ENCODE data around the gene MOXD1.

Gene MOXD1

GRCh38 chr6:132399376-132400074 is 1.8 kb downstream of the MOXD1 start:
- DNase-seq (no peak), ATAC-seq (no peak)

GRCh38 chr6:132395015-132395597 is 6.2 kb downstream of the MOXD1 start:
- no peak for ATAC-seq
- DNase-seq, result no peak

GRCh38 chr6:132392792-132393191 is 8.5 kb downstream of the MOXD1 start:
- no peak for ATAC-seq
- no peak for DNase-seq

GRCh38 chr6:132392270-132392646 is 9.0 kb downstream of the MOXD1 start:
- DNase-seq, result no peak
- no peak for ATAC-seq

GRCh38 chr6:132391391-132392269 is 9.6 kb downstream of the MOXD1 start:
- ATAC-seq (no peak), DNase-seq (no peak)

- no peak for DNase-seq
- ATAC-seq, result no peak
These were observed 10.8 kb downstream of the MOXD1 start for GRCh38 chr6:132390451-132390850.

- ATAC-seq, result no peak
These were observed 11.3 kb downstream of the MOXD1 start for GRCh38 chr6:132390017-132390416.

GRCh38 chr6:132388291-132388690 is 13.0 kb downstream of the MOXD1 start:
- no peak for DNase-seq
- no peak for ATAC-seq

More at GRCh38 chr6:132390017-132390416, 11.3 kb downstream of the MOXD1 start:
- no peak for DNase-seq

GRCh38 chr6:132382630-132383175 is 18.6 kb downstream of the MOXD1 start:
- DNase-seq (no peak), ATAC-seq (no peak)

GRCh38 chr6:132381381-132381780 is 19.9 kb downstream of the MOXD1 start:
- DNase-seq, result no peak
- no peak for ATAC-seq

- DNase-seq (no peak), ATAC-seq (no peak)
These were observed 20.8 kb downstream of the MOXD1 start for GRCh38 chr6:132380358-132381029.

GRCh38 chr6:132369526-132369925 is 31.7 kb downstream of the MOXD1 start:
- ATAC-seq, result no peak
- DNase-seq, result no peak

GRCh38 chr6:132368916-132369481 is 32.3 kb downstream of the MOXD1 start:
- DNase-seq, result no peak

GRCh38 chr6:132365281-132365907 is 35.9 kb downstream of the MOXD1 start:
- DNase-seq (no peak), ATAC-seq (peak; percentile 82)

More at GRCh38 chr6:132368916-132369481, 32.3 kb downstream of the MOXD1 start:
- no peak for ATAC-seq

GRCh38 chr6:132364306-132365074 is 36.8 kb downstream of the MOXD1 start:
- DNase-seq (no peak), ATAC-seq (no peak)

- ATAC-seq, result peak; percentile 35
- DNase-seq, result no peak
These were observed 38.7 kb downstream of the MOXD1 start for GRCh38 chr6:132362442-132363185.

- DNase-seq (no peak), ATAC-seq (no peak)
These were observed 40.2 kb downstream of the MOXD1 start for GRCh38 chr6:132361101-132361500.

GRCh38 chr6:132359886-132360285 is 41.4 kb downstream of the MOXD1 start:
- ATAC-seq (no peak), DNase-seq (no peak)

GRCh38 chr6:132357120-132357519 is 44.2 kb downstream of the MOXD1 start:
- DNase-seq (no peak), ATAC-seq (no peak)
